Measurements from ENCODE around the gene ENOX1. TPM values are rescaled to one million over a fixed set of nuclear protein-coding genes. Genes with fewer than 3 reads are reported as not detected.

Gene ENOX1
- total RNA-seq, 1 donor from 2014 or later = 0.14 TPM

GRCh38 chr13:43331672-43332071 lies 455.1 kb downstream of the ENOX1 start:
- no peaks in the 10 kb centered on the region for H3K36me3 Mint-ChIP-seq (ENCODE audit: low read depth)
- peaks cover 7% of the 10 kb centered on the region for H3K27me3 Mint-ChIP-seq
- DNase-seq = no peak
- no peaks in the 10 kb centered on the region for H3K9me3 Mint-ChIP-seq
- intact Hi-C loops (cut with micrococcal nuclease) = no loop called here
- H3K4me1 Mint-ChIP-seq = no peaks in the 10 kb centered on the region
- no peak overlapping the region for H3K4me3 Mint-ChIP-seq
- no peak overlapping the region for H3K27ac Mint-ChIP-seq

- Mint-ChIP-seq H3K4me3 (no peak overlapping the region), H3K27me3 (peaks cover 7% of the 10 kb centered on the region)
Measured at GRCh38 chr13:43329702-43330101, 457.1 kb downstream of the ENOX1 start.

GRCh38 chr13:43328907-43329306 lies 457.9 kb downstream of the ENOX1 start:
- H3K9me3 Mint-ChIP-seq = no peaks in the 10 kb centered on the region
- DNase-seq = no peak
- H3K27me3 Mint-ChIP-seq = peaks cover 4% of the 10 kb centered on the region
- no peaks in the 10 kb centered on the region for H3K36me3 Mint-ChIP-seq (ENCODE audit: low read depth)
- intact Hi-C loops (cut with micrococcal nuclease) = no loop called here
- H3K27ac Mint-ChIP-seq = no peak overlapping the region
- H3K4me3 Mint-ChIP-seq = no peak overlapping the region
- H3K4me1 Mint-ChIP-seq = no peaks in the 10 kb centered on the region

More at GRCh38 chr13:43329702-43330101, 457.1 kb downstream of the ENOX1 start:
- H3K9me3 Mint-ChIP-seq = no peaks in the 10 kb centered on the region
- H3K36me3 Mint-ChIP-seq (ENCODE audit: low read depth) = no peaks in the 10 kb centered on the region
- intact Hi-C loops (cut with micrococcal nuclease) = no loop called here
- DNase-seq = no peak
- no peaks in the 10 kb centered on the region for H3K4me1 Mint-ChIP-seq
- H3K27ac Mint-ChIP-seq = no peak overlapping the region

GRCh38 chr13:43326100-43326499 lies 460.7 kb downstream of the ENOX1 start:
- no peak for DNase-seq
- H3K27me3 Mint-ChIP-seq = peaks cover 7% of the 10 kb centered on the region
- H3K9me3 Mint-ChIP-seq = no peaks in the 10 kb centered on the region
- intact Hi-C loops (cut with micrococcal nuclease) = no loop called here
- H3K36me3 Mint-ChIP-seq (ENCODE audit: low read depth) = no peaks in the 10 kb centered on the region
- no peaks in the 10 kb centered on the region for H3K4me1 Mint-ChIP-seq
- no peak overlapping the region for H3K4me3 Mint-ChIP-seq
- H3K27ac Mint-ChIP-seq = no peak overlapping the region

- no peak for DNase-seq
- Mint-ChIP-seq H3K27me3 (peaks cover 10% of the 10 kb centered on the region), H3K9me3 (no peaks in the 10 kb centered on the region), H3K4me3 (no peak overlapping the region), H3K27ac (no peak overlapping the region), H3K36me3 (ENCODE audit: low read depth) (no peaks in the 10 kb centered on the region), H3K4me1 (no peaks in the 10 kb centered on the region)
- intact Hi-C loops (cut with micrococcal nuclease) = no loop called here
Measured at GRCh38 chr13:43325636-43326035, 461.1 kb downstream of the ENOX1 start.

GRCh38 chr13:43324129-43324528 lies 462.6 kb downstream of the ENOX1 start:
- DNase-seq = no peak
- Mint-ChIP-seq H3K9me3 (no peaks in the 10 kb centered on the region), H3K27me3 (peaks cover 12% of the 10 kb centered on the region), H3K27ac (no peak overlapping the region), H3K4me3 (no peak overlapping the region), H3K4me1 (no peaks in the 10 kb centered on the region), H3K36me3 (ENCODE audit: low read depth) (no peaks in the 10 kb centered on the region)
- intact Hi-C loops (cut with micrococcal nuclease) = no loop called here

GRCh38 chr13:43319617-43320444 lies 466.9 kb downstream of the ENOX1 start:
- Mint-ChIP-seq H3K4me3 (no peak overlapping the region), H3K9me3 (no peaks in the 10 kb centered on the region), H3K27me3 (peaks cover 15% of the 10 kb centered on the region), H3K4me1 (no peaks in the 10 kb centered on the region), H3K27ac (no peak overlapping the region), H3K36me3 (ENCODE audit: low read depth) (no peaks in the 10 kb centered on the region)
- DNase-seq = no peak
- intact Hi-C loops (cut with micrococcal nuclease) = no loop called here

GRCh38 chr13:43316946-43317353 lies 469.8 kb downstream of the ENOX1 start:
- H3K27ac Mint-ChIP-seq = no peak overlapping the region
- DNase-seq = no peak
- intact Hi-C loops (cut with micrococcal nuclease) = no loop called here
- peaks cover 20% of the 10 kb centered on the region for H3K27me3 Mint-ChIP-seq
- no peaks in the 10 kb centered on the region for H3K36me3 Mint-ChIP-seq (ENCODE audit: low read depth)
- no peak overlapping the region for H3K4me3 Mint-ChIP-seq
- H3K4me1 Mint-ChIP-seq = no peaks in the 10 kb centered on the region
- no peaks in the 10 kb centered on the region for H3K9me3 Mint-ChIP-seq

- no peaks in the 10 kb centered on the region for H3K4me1 Mint-ChIP-seq
- no peak for DNase-seq
- no peak overlapping the region for H3K4me3 Mint-ChIP-seq
- H3K36me3 Mint-ChIP-seq (ENCODE audit: low read depth) = no peaks in the 10 kb centered on the region
- no peaks in the 10 kb centered on the region for H3K9me3 Mint-ChIP-seq
- H3K27me3 Mint-ChIP-seq = peaks cover 24% of the 10 kb centered on the region
- intact Hi-C loops (cut with micrococcal nuclease) = no loop called here
- H3K27ac Mint-ChIP-seq = no peak overlapping the region
Measured at GRCh38 chr13:43316281-43316680, 470.5 kb downstream of the ENOX1 start.

- no peak overlapping the region for H3K27ac Mint-ChIP-seq
- no peaks in the 10 kb centered on the region for H3K4me1 Mint-ChIP-seq
- intact Hi-C loops (cut with micrococcal nuclease) = no loop called here
- H3K27me3 Mint-ChIP-seq = peaks cover 23% of the 10 kb centered on the region
- no peaks in the 10 kb centered on the region for H3K36me3 Mint-ChIP-seq (ENCODE audit: low read depth)
- DNase-seq = no peak
- H3K9me3 Mint-ChIP-seq = no peaks in the 10 kb centered on the region
- H3K4me3 Mint-ChIP-seq = no peak overlapping the region
Measured at GRCh38 chr13:43315522-43315921, 471.2 kb downstream of the ENOX1 start.

- no peak overlapping the region for H3K27ac Mint-ChIP-seq
- H3K9me3 Mint-ChIP-seq = no peaks in the 10 kb centered on the region
- no peak for DNase-seq
- H3K36me3 Mint-ChIP-seq (ENCODE audit: low read depth) = no peaks in the 10 kb centered on the region
- intact Hi-C loops (cut with micrococcal nuclease) = no loop called here
- H3K4me1 Mint-ChIP-seq = no peaks in the 10 kb centered on the region
- peaks cover 32% of the 10 kb centered on the region for H3K27me3 Mint-ChIP-seq
- H3K4me3 Mint-ChIP-seq = no peak overlapping the region
Measured at GRCh38 chr13:43309311-43309710, 477.5 kb downstream of the ENOX1 start.

- Mint-ChIP-seq H3K4me3 (no peak overlapping the region), H3K4me1 (no peaks in the 10 kb centered on the region), H3K9me3 (no peaks in the 10 kb centered on the region), H3K36me3 (ENCODE audit: low read depth) (no peaks in the 10 kb centered on the region), H3K27ac (no peak overlapping the region), H3K27me3 (peaks cover 32% of the 10 kb centered on the region)
- intact Hi-C loops (cut with micrococcal nuclease) = no loop called here
- no peak for DNase-seq
Measured at GRCh38 chr13:43307921-43308433, 478.8 kb downstream of the ENOX1 start.

- Mint-ChIP-seq H3K27ac (no peak overlapping the region), H3K27me3 (peaks cover 29% of the 10 kb centered on the region), H3K36me3 (ENCODE audit: low read depth) (no peaks in the 10 kb centered on the region), H3K9me3 (no peaks in the 10 kb centered on the region), H3K4me3 (no peak overlapping the region), H3K4me1 (no peaks in the 10 kb centered on the region)
- intact Hi-C loops (cut with micrococcal nuclease) = no loop called here
- no peak for DNase-seq
Measured at GRCh38 chr13:43307221-43307920, 479.4 kb downstream of the ENOX1 start.

GRCh38 chr13:43306372-43306771 lies 480.4 kb downstream of the ENOX1 start:
- H3K4me1 Mint-ChIP-seq = no peaks in the 10 kb centered on the region
- H3K4me3 Mint-ChIP-seq = no peak overlapping the region
- intact Hi-C loops (cut with micrococcal nuclease) = no loop called here
- no peaks in the 10 kb centered on the region for H3K36me3 Mint-ChIP-seq (ENCODE audit: low read depth)
- H3K27ac Mint-ChIP-seq = no peak overlapping the region
- no peak for DNase-seq
- no peaks in the 10 kb centered on the region for H3K9me3 Mint-ChIP-seq
- peaks cover 23% of the 10 kb centered on the region for H3K27me3 Mint-ChIP-seq

All from activated CD4-positive, alpha-beta T cell treated with anti-CD3 and anti-CD28 coated beads, Interleukin-2, amount 10 ng/mL, durations not matched to agents 24 days and 14 days (primary cell).